ENCODE measurements around the gene CSTF2T.

GRCh38 chr10:51707392-51707791 is 8.0 kb upstream of the CSTF2T start:
- TF ChIP-seq CTCF (IDR thresholded peaks at IDR 0.05; ENCODE audit: low read depth, low read length): no peak
- TF ChIP-seq EZH2phosphoT487 (IDR thresholded peaks at IDR 0.05; ENCODE audit: low read depth): no peak
